Endometrium (tissue), 2 donors: ENCODE results near the gene SPINK1.
"Not testable (repeated sequence)": the region's sequence is repeated elsewhere in the genome, so short reads cannot be mapped to it uniquely, and the experiment has no call there.

ENCODE experiments used
- FAIRE-seq: peaks from 2 replicates; lab custom pipeline; 2012; peaks lifted over from hg19 to GRCh38; lab: Jason Lieb, UNC
- donor health status: control.
- donor health status: control.

Gene SPINK1

DNA sequence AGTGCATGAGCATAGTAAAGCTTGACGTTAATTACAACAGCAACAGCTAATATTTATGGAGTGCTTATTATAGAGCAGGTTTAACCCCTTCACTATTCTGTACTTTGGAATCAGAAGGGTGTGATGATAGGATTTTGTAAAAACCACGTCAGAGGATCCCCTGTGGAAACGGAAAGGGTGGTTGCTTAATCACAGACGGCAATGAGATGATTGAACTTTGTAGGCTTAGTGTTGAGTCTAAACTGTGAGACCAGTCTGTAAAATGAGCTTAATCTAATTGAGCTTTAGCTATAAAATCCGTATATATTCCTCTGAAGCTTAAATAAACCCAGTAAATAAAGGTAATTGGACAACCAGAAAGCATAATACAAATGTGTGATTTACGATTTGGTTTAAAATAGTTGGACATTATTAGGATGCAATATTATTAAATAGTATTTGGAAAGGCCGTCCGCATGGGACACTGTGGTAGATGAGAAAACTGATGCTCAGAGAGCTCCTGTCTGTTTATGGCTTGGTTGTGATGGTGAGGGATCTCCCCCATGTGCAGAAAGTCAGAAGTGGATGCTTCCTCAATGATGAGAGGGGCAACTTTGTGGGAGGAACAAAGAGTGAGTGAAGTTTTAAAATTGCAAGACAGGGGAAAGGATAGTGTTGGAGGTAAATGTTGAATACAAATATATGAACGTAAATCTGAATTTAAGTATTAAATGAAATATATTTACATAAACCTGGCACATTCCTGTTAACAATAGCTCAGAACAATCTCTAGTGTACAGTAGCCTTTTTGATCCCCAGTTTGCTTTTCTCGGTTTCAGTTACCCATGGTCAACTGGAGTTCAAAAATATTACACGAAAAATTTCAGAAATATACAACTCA is 23.7 kb upstream of the SPINK1 start:
- FAIRE-seq, result no peak

DNA sequence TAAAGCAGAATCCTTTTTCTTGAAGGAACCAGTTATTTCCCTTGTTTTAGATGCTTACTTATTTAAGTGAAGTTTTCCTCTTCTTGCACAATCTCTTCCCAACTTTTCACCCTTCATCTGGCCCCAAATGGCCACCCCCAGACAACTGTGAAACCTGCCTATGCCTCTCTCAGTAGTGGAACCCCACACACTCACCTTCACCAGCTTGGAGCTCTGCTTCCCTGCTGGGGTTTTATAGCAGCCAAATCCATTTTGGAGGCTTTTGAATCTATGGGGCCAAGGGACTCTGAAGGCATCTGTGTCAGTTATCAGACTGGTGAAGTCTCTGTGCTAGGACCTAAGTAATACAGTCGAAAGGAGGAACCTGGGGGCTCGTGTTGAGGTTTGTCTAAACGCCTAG is 22.9 kb upstream of the SPINK1 start:
- FAIRE-seq, result no peak

DNA sequence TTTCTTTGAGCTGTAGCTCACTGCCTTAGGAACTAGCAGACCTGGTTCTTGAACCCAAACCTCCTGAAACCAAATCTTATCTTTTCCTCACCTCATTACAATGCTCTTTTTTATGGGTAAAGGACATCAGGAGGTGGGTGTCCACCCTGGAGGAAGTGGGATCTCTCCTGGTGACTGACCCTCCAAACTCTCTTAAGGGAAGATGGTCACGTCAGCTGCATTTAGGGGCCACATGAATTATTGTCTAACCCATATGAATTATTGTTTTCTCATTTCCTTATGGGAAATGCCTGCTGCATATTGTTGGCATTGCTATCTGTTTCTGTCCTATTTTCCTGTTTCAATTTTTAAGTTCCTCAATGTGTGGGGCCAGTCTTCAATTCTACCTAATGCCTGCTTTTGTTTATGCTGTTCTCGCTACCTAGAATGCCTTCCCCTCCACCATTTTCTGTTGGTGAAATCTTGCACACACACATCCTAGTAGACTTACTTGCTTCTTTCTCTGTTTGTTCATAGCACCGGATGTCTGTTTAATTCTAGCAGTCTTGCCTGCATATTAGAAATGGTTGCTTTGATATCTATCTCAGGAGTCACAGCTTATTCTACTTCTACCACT is 22.0 kb upstream of the SPINK1 start:
- FAIRE-seq, result no peak

DNA sequence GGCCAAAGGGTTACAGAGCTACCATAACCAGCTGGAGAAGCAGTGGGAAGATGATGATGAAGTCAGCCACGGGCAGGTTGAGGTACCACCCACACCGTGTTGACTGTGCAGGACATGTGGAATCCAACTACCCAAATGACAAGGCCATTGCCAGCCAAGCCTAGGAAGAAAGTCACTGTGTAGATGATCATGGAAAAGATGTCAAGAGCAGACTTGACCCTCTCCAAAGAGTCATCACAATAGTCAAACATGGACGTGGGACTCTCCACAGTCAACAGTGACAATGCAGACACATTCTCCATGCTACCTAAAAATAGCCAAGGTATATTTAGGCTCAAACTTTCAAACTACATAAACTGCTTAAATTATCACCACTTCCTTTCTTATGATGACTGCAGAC is 20.9 kb upstream of the SPINK1 start:
- FAIRE-seq, result no peak

DNA sequence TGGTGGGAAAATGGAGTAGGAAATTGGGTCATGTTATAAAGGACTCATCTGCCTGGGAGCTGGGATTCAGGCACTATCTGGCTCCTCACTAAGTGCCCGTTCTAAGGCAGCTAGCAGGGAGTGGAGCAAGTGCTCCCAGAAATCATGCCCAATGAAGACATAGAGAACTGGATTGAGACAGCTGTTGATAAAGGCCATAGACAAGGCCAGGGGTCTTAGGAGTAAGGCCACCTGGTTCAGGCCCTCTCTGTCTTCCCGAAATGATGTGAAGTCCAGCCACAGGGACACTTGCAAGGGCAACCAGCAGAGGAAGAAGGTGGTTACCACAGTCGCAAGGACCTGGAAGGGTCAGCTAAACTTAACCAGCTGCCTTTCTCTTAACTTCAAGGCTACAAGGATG is 20.1 kb upstream of the SPINK1 start:
- no peak for FAIRE-seq

DNA sequence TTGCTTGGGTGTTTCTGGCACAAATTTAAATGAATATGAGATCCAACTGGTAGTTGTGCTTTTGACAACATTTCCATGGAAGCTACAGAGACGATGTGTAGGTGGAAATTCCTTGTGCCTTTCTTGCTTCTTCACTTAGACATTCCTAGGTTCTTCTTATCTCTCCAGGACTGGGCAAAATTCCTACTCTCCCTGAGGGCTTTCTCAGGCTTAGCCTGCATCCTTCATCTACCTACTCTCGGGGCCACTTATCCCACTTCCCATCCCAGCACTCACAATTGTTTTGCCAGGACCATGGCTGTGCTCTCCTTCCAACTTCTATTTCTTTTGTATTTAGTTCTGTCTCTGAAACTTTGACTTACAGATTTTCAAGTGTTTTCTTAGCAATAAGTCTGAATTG is 17.8 kb upstream of the SPINK1 start:
- FAIRE-seq, result no peak

DNA sequence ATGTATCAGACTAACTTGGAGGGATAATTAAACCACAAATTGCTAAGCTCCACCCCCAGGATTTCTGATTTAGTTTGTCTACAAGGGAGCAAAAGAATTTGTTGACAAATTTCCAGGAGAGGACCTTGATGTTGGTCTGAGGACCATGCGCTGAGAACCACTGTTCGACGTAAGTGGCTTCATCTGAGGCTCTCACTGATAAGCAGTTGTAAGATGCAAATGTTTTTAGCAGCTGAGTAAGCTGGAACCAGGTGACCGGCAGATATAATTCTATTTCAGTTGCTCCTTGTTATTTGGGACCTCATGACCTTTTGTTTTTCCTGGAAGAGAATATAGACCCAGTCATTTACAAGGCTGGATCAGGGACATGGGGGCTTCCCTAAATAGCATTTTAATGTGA is 14.1 kb upstream of the SPINK1 start:
- FAIRE-seq, result no peak

DNA sequence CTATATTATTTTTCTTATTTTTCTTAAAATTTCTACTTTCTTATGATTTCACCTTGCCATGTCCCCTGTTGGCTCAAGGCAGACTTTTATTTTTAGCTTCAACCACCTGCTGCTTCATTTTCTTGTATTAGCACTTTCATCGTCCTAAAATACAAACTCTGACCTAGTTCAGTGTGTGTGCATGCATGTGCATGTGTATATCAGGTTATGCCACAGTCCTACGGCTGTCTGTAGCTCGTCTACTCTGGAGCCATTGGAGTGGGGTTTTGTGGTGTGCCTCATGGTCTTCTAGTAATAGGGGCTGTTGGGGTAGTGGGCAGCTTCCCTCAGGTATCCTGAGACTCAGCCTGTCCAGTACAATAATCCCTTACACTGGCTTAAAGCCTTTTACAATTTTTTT is 13.4 kb upstream of the SPINK1 start:
- FAIRE-seq, result no peak

DNA sequence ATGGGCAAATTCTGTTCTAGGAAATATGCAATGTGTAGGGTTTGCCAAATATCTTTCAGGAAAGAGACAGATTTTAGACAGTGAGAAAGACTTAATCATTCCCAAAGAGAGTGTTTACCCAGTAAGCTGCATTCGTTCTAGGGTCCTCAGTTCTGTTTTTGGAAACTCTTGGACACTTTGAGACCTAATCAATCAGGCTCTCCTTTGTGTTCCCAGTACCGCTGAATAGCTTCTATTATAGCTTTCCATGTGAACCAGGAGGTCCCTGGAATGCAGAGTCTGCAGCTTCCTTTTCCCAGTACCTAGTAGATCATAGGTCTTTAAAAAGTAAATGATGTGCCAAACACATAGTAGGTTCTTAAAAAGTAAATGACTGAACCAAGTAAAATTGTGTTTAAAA is 11.4 kb upstream of the SPINK1 start:
- no peak for FAIRE-seq

DNA sequence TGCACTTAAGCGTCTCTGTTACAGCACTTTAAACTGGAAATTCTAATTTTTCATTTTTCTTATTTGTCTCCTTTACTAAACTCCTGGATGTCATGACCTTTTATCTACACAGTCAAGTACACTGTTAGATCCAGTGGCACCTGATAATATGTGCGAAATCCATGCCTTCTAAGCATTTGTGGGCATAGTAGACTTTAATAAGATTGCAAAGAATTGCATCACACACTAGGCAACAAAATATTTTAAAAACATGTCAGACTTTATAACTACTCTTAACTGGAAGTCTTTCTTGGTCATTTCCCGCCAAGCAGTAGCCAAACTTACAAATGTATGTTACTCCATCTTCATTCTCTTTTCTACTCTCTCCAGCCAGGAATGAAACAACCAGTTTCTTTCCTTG is 5.0 kb upstream of the SPINK1 start:
- no peak for FAIRE-seq

DNA sequence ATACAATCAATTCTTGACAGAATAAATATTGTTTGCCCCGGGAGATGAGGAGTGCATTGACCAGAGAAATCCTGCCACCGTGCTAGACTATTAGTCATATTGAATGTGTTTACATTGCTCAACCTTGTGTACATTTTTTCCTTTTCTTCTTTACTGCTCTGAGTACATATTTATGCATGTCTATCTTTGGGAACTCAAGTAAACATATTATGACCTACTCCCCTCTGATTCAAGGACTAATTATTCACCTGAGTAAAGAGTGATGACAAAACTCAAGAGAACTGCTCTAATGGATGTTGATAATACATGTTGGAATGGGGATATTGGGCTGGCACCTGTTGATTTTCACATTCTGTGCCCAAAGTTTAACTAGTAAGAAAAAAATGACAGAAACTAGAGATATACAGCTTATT is 3.9 kb upstream of the SPINK1 start:
- no peak for FAIRE-seq

DNA sequence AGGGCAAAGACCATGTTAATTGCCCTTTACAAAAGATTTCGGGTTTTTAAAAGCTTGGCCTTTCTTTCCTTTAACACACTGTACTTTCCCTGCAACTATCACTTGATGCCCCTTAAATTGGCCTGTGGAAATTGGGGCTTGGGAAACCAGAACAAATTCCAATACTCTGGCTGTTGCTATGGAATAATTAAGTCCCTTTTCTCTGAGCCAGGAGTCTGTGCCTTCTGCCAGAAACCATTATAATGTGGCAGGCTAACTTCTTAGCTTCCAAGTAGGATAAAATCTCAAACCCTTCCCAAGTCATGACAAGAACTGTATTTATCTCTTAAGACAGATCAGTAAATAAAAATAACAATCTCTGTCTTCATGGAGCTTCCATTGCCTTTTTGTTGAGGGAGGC is 1.1 kb upstream of the SPINK1 start:
- no peak for FAIRE-seq

DNA sequence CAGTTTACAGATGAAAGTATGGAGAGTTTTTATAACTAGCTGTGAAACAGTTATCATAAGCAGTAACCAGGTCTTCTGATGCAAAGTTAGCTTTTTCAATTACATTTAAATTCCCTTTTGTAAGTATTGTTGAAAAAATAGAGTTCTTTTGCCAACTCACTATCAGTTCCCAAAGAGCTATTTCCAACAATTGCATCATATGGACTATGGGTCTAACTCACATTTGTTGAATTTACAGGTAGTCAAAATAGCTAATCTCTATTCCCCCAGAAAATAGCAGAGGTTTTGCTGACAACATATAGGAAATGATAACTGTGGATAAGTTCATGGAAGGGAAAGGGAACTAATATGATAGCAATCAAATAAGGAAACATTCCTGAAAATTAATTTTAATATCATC is 1.4 kb downstream of the SPINK1 start:
- FAIRE-seq, result no peak

DNA sequence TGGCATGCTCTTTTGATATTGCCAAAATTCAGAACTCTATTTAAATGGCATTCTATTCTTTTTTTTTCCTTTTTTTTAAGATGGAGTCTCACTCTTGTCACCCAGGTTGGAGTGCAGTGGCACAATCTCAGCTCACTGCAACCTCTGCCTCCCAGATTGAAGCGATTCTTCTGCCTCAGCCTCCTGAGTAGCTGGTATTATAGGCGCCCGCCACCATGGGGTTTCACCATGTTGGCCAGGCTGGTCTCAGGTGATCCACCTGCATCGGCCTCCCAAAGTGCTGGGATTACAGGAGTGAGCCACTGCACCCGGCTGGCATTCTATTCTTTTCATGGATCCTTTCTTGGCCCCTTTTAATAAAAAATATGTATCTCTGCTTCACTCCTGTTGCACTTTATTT is 4.5 kb downstream of the SPINK1 start:
- FAIRE-seq, result not testable (repeated sequence)

DNA sequence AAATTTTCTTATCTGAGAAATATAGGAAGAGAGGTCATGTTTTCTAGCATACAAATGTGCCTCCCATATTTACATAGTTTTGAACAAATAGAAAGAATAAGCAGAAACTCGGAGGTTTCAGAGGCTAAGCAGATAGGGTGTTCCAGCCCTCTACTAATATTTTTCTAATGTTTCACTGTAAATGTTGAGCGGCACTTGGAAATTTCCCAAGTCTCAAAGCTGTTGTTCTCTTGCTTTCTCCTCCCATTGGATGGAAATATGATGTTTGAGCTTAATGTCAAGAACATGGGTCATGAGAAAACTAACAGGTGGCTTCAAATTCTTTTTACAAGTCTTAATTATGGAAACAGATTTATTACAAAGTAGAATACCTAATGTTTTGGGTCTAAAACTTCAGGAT is 5.1 kb downstream of the SPINK1 start:
- no peak for FAIRE-seq

DNA sequence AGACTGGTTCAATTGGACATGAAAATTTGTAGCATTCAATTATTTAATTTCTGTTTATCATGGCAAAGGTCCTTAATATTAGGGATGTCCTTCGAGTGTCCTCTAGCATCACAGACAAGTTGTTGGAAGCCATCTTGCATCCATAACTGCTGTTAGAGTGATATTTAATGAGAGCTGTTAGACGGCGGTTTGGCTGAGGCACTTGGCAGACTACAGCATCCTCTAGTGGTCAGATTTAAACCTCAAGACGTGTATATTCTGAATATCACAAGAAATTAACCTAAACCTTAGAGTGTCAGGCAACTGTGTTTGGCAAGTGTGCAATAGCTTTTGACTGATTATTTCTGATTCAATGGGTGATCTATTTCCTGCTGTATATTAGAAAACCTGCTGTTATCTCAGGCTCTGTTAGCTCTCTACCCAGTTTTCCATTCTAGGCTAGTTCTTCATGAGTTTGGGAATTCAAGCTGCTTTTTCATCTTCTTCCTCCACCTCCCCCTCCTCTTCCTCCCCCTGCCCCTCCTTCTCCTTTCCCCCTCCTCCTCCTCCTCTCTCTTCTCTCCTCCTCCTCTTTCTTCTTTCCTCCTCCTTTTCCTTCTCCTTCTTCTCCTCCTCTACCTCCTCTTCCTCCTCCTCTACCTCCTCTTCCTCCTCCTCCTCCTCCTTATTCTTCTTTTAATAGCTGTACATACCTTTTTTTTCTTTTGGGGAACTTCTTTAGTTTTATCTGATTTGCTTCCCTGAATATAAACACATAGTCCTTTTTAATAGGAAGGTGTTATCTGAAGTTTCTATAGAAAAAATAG is 8.6 kb downstream of the SPINK1 start:
- peak; percentile 50 for FAIRE-seq

DNA sequence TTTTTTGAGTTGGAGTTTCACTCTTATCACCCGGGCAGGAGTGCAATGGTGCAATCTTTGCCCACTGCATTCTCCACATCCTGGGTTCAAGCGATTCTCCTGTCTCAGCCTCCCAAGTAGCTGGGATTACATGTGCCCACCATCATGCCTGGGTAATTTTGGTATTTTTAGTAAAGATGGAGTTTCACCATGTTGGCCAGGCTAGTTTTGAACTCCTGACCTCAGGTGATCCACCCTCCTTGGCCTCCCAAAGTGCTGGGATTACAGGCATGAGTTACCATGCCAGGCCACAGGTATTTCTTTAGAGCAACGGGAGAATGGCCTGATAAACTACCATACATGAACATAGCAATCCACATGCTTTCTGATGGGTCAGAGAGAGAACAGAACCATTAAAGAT is 9.2 kb downstream of the SPINK1 start:
- not testable (repeated sequence) for FAIRE-seq

DNA sequence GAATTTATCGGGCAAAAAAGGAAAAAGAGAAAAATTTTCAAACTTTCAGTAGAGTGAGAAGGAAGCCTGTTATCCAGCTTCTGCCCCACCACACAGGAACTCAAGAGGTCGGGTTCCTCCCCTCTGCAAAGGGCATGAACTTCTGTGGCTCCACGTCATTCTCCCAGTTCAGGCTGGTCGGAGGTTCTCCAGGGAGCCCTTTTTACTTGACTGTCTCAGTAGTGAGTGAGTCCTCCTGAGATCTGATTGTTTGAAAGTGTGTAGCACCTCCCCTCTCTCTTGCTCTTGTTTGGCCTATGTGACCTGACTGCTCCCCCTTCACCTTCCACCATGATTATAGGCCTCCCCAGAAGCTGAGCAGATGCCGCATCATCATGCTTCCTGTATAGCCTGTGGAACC is 9.7 kb downstream of the SPINK1 start:
- FAIRE-seq, result no peak

DNA sequence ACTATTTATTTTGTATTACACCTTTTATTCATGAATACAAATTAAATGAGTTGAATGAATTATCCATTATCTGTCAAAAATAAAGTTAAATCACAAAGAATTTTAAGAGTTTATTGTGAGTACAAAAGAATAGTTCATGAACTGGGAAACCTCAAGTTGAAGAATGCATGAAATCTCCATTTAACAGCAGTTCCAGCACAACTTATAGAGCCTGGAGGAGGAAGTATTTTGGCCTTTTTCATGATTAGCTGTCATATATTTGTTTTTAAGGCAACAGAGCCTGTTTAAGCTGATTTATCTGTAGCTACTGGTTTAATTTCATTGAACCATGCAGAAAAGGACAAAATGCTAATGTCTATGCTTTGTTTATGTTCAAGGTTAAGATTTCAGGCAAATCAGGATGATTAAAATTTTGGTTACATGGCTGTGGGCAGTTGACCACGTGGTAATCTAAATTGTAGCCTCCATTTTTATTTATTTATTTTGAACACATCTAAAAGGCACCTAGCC is 12.2 kb downstream of the SPINK1 start:
- FAIRE-seq, result no peak

DNA sequence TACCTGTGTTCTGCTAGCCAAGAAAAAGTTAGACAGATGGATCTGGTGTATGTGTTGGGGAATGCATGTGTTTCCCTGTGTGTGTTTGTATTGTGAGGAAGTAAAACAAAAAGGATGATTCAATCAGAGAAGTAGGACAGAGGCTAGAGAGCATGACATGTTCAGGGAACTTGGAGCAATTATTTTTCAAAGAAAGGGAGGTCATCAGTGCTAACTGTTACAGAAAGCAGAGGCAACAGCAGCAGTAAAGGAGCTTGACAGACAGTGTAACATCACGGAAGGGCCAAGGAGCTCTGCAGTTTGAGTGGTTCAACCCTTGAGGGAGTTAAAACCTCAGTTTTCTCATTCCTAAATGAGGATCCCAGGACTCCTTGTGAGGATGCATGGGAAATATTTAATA is 13.2 kb downstream of the SPINK1 start:
- no peak for FAIRE-seq

DNA sequence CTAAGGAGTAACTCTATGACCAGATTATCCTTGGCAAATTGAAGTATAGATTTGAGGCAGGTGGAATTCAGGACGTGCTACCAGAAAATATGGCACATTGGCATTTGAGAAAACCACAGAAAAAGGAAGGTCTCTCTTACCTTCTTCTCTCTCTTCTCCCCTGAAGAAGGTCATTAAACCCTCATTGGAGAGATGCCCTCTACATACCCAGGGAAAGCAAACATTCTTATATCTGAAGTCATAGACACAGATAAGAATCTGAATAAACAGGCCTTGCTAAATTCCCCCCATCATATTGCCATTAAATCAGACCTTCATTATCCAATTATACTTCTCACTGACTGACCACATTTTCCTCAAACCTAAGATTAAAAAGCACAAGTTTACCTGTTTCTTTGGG is 17.8 kb downstream of the SPINK1 start:
- FAIRE-seq, result no peak

DNA sequence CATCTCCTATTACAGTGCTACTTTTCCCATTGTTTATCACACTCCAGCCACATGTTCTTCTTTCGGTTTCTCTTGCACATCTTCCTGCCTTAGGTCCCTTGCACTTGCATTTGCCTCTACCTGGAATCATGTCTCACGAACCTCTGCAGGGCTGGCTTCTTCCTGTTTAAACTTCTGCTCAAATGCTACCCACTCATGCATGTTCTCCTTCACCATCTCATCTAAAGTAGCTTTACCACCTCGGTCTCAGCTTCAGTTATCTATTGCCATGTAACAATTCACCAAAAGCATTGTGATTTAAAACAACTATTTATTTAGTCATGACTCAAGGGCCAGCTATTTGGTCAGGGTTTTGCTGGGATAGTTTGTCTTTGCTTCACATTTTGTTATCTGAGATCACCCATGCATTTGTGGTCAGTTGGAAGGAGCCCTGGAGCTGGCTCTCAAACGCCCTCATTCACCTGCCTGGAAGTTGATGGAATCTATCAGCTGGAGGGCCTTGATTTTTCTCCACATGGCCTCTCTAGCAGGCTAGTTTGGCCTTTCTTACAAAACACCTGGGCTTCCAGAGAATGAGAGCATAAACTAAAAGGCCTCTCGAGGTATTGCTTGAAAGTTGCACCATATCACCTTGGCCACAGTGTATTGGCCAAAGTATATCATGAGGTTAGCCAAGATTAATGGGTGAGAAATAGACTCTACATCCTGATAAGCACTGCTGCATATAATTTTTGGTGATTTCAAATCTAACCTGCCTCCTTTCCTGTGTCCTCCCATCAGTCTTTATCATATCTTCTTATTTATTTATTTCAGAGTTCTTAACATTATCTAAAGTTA is 21.4 kb downstream of the SPINK1 start:
- no peak for FAIRE-seq
